Glutamatergic neuron (in vitro differentiated cells): ENCODE results near the gene CCDC24. TPM values are rescaled to one million over a fixed set of nuclear protein-coding genes. Genes with fewer than 3 reads are reported as not detected.
A peak's percentile ranks its signal among the peaks of the same experiment; 100 is the strongest.

ENCODE experiments used
- DNase-seq: peaks from one replicate; pipeline ENCODE4 v3.0.0; 2022
- H3K27ac Mint-ChIP-seq: one replicate; pipeline ENCODE4 v1.8.0; 2020; ENCODE audit warnings: mild to moderate bottlenecking, mixed read lengths, inconsistent platforms; ENCODE audit not compliant: unreplicated experiment
- H3K27me3 Mint-ChIP-seq: one replicate; pipeline ENCODE4 v1.8.0; 2020; ENCODE audit warnings: mild to moderate bottlenecking, moderate library complexity, mixed read lengths, inconsistent platforms; ENCODE audit not compliant: unreplicated experiment
- H3K36me3 Mint-ChIP-seq: one replicate; pipeline ENCODE4 v1.8.0; 2020; ENCODE audit warnings: mild to moderate bottlenecking, mixed read lengths, inconsistent platforms; ENCODE audit not compliant: unreplicated experiment
- H3K4me1 Mint-ChIP-seq: one replicate; pipeline ENCODE4 v1.8.0; 2020; ENCODE audit warnings: mild to moderate bottlenecking, low read depth, mixed read lengths, inconsistent platforms; ENCODE audit not compliant: unreplicated experiment
- H3K4me3 Mint-ChIP-seq: one replicate; pipeline ENCODE4 v1.8.0; 2020; ENCODE audit warnings: mild to moderate bottlenecking, mixed read lengths, inconsistent platforms; ENCODE audit not compliant: unreplicated experiment
- H3K9me3 Mint-ChIP-seq: one replicate; pipeline ENCODE4 v1.8.0; 2020; ENCODE audit warnings: mild to moderate bottlenecking, moderate library complexity, mixed read lengths, inconsistent platforms; ENCODE audit not compliant: unreplicated experiment
- total RNA-seq: library from RNA; stranded (reverse); fragmentation: NEBNext Ultra II Directional; extraction: Animal tissue kit (Norgen Biotek cat#: 25700); gene quantifications from one replicate; pipeline ENCODE4 v1.2.1, GENCODE V29; 2021; ENCODE audit not compliant: unreplicated experiment
- TF ChIP-seq, protein P1 (sequence below): fragments of 200-600 bp; sonication (generic); IDR thresholded peaks from one replicate; pipeline ENCODE4 v1.5.0; 2021; ENCODE audit not compliant: partially characterized antibody, unreplicated experiment

CCDC24 gene
- total RNA-seq, 1 donor from 2014 or later = 6.3 TPM

DNA sequence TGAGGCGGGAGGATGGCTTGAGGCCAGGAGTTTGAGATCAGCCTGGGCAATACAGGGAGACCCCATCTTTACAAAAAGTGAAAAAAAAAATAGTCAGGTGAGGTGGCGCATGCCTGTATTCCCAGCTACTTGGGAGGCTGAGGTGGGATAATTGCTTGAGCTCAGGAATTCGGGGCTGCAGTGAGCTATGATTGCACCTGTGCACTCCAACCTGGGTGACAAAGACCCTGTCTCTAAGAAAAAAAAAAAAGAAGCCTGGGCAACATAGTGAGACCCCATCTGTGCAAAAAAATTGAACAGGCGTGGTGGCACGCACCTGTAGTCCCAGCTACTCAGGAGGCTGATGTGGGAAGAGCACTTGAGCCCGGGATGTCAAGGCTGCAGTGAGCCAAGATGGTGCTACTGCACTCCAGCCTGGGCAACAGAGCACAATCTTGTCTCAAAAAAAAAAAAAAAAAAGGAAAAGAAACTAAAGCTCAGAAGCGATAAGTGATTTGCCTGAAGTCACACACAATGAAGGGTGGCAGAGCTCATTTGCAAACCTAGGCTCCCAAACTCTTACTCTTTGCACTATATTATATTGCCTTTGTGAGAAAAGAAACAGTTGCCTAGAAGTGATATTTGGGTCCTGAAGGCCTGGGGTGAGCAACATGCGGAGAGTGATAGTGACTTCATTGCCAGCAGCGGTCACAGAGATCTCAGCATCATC, 2.0 kb downstream of the CCDC24 start:
- TF ChIP-seq, protein P1, sequence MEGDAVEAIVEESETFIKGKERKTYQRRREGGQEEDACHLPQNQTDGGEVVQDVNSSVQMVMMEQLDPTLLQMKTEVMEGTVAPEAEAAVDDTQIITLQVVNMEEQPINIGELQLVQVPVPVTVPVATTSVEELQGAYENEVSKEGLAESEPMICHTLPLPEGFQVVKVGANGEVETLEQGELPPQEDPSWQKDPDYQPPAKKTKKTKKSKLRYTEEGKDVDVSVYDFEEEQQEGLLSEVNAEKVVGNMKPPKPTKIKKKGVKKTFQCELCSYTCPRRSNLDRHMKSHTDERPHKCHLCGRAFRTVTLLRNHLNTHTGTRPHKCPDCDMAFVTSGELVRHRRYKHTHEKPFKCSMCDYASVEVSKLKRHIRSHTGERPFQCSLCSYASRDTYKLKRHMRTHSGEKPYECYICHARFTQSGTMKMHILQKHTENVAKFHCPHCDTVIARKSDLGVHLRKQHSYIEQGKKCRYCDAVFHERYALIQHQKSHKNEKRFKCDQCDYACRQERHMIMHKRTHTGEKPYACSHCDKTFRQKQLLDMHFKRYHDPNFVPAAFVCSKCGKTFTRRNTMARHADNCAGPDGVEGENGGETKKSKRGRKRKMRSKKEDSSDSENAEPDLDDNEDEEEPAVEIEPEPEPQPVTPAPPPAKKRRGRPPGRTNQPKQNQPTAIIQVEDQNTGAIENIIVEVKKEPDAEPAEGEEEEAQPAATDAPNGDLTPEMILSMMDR = no peak
- DNase-seq = no peak
- H3K9me3 Mint-ChIP-seq = peaks cover 2% of the 10 kb centered on the region
- peaks cover 6% of the 10 kb centered on the region for H3K27me3 Mint-ChIP-seq
- no peak overlapping the region for H3K27ac Mint-ChIP-seq
- H3K4me3 Mint-ChIP-seq = no peak overlapping the region
- H3K4me1 Mint-ChIP-seq = peaks cover 4% of the 10 kb centered on the region
- no peaks in the 10 kb centered on the region for H3K36me3 Mint-ChIP-seq

DNA sequence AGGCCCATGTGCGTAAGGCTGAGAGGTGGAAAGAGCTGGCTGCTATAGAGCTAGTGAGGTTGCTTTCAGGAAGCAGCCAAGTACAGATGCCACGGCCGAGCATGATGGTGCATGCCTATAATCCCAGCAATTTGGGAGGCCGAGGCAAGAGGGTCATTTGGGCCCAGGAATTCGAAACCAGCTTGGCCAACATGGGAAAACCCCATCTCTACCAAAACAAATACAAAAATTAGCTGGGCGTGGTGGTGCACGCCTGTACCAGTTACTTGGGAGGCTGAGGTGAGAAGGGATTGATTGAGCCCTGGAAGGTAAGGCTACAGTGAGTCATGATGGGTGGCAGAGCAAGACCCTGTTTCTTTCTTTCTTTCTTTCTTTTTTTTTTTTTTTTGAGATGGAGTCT, 2.7 kb downstream of the CCDC24 start:
- H3K4me3 Mint-ChIP-seq = no peak overlapping the region
- no peaks in the 10 kb centered on the region for H3K36me3 Mint-ChIP-seq
- peaks cover 9% of the 10 kb centered on the region for H3K27me3 Mint-ChIP-seq
- TF ChIP-seq, protein P1 = no peak
- no peak overlapping the region for H3K27ac Mint-ChIP-seq
- peaks cover 3% of the 10 kb centered on the region for H3K9me3 Mint-ChIP-seq
- peaks cover 4% of the 10 kb centered on the region for H3K4me1 Mint-ChIP-seq
- no peak for DNase-seq

GRCh38 chr1:43994794-43995790, 3.7 kb downstream of the CCDC24 start:
- H3K36me3 Mint-ChIP-seq = no peaks in the 10 kb centered on the region
- H3K4me3 Mint-ChIP-seq = no peak overlapping the region
- peak; percentile 55 for DNase-seq
- TF ChIP-seq, protein P1 = no peak
- H3K4me1 Mint-ChIP-seq = peaks cover 4% of the 10 kb centered on the region
- peaks cover 9% of the 10 kb centered on the region for H3K27me3 Mint-ChIP-seq
- peaks cover 1% of the 10 kb centered on the region for H3K9me3 Mint-ChIP-seq
- H3K27ac Mint-ChIP-seq = no peak overlapping the region

GRCh38 chr1:43995984-43996732, 4.8 kb downstream of the CCDC24 start:
- Mint-ChIP-seq H3K4me3 (peak overlapping the region; percentile 61), H3K9me3 (peaks cover 1% of the 10 kb centered on the region), H3K27ac (peak overlapping the region; percentile 57), H3K36me3 (no peaks in the 10 kb centered on the region), H3K27me3 (peaks cover 9% of the 10 kb centered on the region), H3K4me1 (peaks cover 4% of the 10 kb centered on the region)
- no peak for DNase-seq
- TF ChIP-seq, protein P1 = no peak
